ENCODE measurements around the gene R3HCC1L.

Gene R3HCC1L

DNA sequence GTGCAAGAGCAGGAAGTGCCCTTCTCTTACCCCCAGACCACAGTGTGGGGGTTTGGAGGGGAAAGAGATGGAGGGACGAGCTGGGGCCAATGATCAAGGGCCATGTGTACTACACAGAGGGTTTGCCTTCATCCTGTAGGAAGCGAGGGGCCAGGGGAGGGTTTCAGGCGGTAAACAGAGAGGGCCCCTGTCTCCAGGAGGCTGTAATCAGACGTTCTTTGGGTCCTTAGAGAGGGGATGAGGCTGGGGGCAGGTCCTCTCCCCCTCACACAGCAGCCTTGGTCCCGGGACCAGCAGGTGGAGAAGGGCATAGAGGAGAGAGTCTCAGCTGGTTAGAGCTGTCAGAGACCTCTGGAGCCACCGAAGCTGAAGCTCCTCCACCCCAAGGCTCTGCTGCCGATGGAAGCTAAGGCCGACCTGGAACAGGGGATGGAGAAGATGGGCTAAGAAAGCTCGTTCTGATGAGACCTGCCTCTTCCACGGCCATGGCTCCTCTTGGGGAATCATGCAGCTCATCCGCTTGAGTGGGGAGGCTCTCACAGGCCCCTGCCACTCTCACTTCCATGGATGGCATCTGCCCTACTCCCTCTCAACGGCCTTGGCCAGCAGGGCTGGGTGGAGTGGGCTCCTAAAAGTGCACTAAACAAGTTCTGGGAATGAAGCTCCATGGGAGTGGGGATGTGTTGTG is 130.1 kb downstream of the R3HCC1L start:
- no peak overlapping the region for H3K4me3 ChIP-seq (ENCODE audit: low read depth, low read length)
- TF ChIP-seq, protein P1, sequence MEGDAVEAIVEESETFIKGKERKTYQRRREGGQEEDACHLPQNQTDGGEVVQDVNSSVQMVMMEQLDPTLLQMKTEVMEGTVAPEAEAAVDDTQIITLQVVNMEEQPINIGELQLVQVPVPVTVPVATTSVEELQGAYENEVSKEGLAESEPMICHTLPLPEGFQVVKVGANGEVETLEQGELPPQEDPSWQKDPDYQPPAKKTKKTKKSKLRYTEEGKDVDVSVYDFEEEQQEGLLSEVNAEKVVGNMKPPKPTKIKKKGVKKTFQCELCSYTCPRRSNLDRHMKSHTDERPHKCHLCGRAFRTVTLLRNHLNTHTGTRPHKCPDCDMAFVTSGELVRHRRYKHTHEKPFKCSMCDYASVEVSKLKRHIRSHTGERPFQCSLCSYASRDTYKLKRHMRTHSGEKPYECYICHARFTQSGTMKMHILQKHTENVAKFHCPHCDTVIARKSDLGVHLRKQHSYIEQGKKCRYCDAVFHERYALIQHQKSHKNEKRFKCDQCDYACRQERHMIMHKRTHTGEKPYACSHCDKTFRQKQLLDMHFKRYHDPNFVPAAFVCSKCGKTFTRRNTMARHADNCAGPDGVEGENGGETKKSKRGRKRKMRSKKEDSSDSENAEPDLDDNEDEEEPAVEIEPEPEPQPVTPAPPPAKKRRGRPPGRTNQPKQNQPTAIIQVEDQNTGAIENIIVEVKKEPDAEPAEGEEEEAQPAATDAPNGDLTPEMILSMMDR (IDR thresholded peaks at IDR 0.05; ENCODE audit: borderline replicate concordance, insufficient read depth, low read depth, low read length): no peak

DNA sequence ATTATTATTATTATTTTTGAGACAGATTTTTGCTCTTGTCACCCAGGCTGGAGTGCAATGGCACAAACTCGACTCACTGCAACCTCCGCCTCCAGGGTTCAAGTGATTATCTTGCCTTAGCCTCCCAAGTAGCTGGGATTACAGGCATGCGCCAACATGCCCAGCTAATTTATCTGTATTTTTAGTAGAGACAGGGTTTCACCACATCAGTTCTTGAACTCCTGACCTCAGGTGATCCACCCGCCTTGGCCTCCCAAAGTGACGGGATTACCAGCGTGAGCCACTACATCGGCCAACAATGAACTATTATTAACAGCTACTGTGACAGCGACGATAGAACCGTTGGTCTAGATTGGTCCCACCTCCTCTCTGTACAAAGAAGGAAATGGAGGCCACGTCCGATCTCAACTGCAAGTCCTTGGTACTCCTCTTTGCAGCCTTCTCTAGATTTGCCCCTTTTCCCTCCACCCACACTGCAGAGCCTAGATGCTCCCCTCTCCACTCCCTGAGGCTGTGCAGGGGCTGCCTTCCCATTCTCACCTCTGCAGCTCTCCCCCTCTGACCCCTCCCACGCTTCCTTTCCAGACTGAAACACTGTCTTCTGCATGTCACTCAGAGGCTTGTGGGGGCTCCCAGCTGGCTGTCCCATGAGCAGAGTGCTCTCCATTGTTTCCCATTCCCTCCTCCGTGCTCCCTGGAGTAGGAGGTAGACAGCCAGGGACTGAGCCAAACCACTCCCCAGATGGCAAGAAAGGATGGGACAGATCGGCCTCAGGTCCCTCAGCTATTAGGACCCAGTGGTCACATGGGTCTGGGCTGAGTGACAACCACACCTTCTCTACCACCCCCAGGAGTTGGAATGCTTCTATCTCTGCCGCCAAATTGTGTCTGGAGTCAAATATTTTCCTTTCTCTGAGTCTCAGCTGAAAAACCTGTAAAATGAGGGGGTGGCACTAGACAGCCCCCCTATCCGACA is 131.2 kb downstream of the R3HCC1L start:
- TF ChIP-seq, protein P1 (IDR thresholded peaks at IDR 0.05; ENCODE audit: borderline replicate concordance, insufficient read depth, low read depth, low read length): no peak
- H3K4me3 ChIP-seq (ENCODE audit: low read depth, low read length): no peak overlapping the region

DNA sequence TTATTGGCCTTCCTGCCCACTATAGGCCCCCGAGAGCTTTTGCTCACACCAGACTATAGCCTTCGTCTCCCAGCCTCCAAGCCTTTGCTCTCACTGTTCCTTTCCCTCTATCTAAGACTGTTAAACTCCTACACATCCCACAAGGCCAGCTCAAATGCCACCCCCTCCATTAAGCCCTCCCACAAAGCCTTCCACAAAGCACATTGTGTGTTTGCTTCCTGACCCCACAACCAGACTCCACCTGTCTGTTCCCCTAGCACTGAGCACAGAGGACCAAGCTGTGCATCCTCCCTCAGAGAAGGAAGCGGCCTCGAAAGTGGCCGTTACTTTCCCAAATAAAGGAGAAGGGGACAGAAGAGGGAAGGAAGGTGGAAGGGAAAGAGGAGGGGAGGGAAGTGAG is 132.2 kb downstream of the R3HCC1L start:
- no peak overlapping the region for H3K4me3 ChIP-seq (ENCODE audit: low read depth, low read length)
- TF ChIP-seq, protein P1 (IDR thresholded peaks at IDR 0.05; ENCODE audit: borderline replicate concordance, insufficient read depth, low read depth, low read length): no peak

DNA sequence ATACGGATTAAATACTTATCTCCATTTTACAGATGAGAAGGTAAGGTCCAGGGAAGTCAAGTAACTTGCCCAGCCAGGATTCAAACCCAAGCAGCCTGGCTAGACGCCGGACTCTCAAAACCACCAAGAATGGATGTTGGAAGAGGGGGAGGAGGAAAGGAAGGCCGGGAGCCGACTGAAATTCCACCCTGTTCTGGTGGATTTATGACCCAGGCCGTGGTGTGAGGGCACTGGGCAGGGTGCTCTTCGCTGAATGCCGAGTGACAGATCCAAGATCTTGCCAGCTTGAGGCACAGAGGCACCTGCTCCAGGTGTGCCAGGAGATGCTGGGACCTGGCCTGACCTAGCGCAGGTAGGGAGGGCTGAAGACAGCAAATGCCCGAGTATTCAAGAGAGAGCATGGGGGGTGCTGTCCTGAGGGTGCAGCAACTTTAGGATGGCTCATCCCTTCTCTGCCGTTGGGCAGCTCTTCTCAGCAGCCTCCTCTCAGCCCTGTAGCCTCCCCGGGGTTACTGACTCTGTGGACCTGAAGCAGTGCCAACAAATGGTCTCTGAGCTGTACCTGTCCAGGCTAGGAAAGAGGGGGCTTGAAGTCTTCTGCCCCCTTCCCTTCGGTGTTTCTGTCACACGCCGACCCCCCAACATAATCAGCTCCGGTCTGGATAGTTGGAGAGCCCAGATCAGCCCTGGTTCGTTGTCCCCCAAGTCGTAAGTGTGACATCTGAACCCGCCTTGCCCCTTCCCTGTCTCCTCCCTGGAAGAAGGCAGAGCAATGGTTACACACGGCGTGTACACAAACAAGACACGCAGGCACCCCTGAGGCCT is 132.8 kb downstream of the R3HCC1L start:
- H3K4me3 ChIP-seq (ENCODE audit: low read depth, low read length): no peak overlapping the region
- TF ChIP-seq, protein P1 (IDR thresholded peaks at IDR 0.05; ENCODE audit: borderline replicate concordance, insufficient read depth, low read depth, low read length): no peak

DNA sequence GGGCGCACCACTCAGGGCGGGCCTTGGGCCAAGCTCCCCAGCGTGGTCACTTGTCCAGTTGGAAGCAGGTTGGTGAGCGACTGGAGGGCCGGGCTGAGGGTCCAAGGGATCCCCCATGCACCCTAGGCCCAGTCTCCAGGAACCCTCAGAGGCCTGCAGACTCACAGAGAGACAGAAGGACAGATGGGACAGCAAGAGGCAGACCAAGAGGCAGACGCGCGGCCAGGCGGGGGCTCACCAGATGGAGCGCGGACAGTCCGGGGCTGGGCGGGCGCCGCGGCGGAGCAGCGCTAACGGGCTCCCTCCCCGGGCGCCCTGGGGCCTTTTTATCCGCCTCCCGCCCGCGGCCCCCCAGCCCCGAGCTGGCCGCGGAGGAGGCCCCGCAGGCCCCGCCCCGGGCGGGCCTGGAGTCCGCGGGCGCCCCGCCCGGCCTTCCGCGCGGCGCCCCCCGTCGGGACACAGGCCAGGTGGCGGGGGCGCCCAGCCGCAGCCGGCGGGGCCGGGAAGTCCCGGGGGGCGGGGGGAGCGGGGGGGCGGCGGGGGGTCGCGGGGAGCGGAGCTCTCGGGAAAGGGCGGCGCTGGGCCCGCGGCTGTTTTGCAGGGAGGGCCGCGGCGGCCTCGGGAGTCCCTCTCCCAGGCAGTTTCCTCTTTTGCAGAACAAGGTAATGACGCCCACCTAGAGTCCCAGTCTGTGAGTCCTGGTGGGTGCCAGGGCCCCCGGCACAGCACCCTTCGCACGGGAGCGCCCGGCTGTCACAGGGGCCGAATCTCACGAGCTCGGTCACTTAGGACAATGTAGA is 133.6 kb downstream of the R3HCC1L start, which contains the start of gene LOXL4:
Gene LOXL4 (minus strand): TSS at position 301 of the 800 bp plus-strand sequence. CDS start 5,175 bp downstream, outside the sequence.
- TF ChIP-seq, protein P1 (IDR thresholded peaks at IDR 0.05; ENCODE audit: borderline replicate concordance, insufficient read depth, low read depth, low read length): no peak
- H3K4me3 ChIP-seq (ENCODE audit: low read depth, low read length): no peak within 1 kb of the TSS
